H1 (cell line): Measurements from ENCODE around the gene GPHB5.

Experiments used
- ASH2L ChIP-seq: fragments of 200-600, 300-600 bp; sonication (generic); IDR thresholded peaks from one replicate; pipeline ENCODE4 v1.7.1; 2017; ENCODE audit warnings: low read length
- CTCF ChIP-seq, 3 experiments: IDR thresholded peaks; 1 replicate in 2 of 3; 2 replicates in 1 of 3; pipeline versions ENCODE4 v1.5.1 to v1.6.1; 2011; ENCODE audit warnings: low read length in 3 of 3, mild to moderate bottlenecking in 3 of 3, inconsistent platforms in 2 of 3, low read depth in 1 of 3, moderate library complexity in 1 of 3; ENCODE audit not compliant: insufficient read depth in 1 of 3; ENCODE audit errors: control extremely low read depth in 1 of 3
- EZH2 ChIP-seq: fragments of 200-600 bp; sonication (generic); IDR thresholded peaks from 2 replicates; pipeline ENCODE4 v1.7.1; 2012; ENCODE audit warnings: low read depth, mild to moderate bottlenecking, moderate library complexity, low read length, inconsistent platforms; ENCODE audit not compliant: severe bottlenecking
- POLR2A ChIP-seq, 2 experiments: IDR thresholded peaks; 1 replicate in 1 of 2; 2 replicates in 1 of 2; pipeline ENCODE4 v1.6.1; 2011; ENCODE audit warnings: low read depth in 2 of 2, low read length in 2 of 2, mild to moderate bottlenecking in 2 of 2; ENCODE audit errors: control extremely low read depth in 1 of 2
- RAD21 ChIP-seq, 2 experiments: IDR thresholded peaks in 1 of 2; conservative IDR thresholded peaks in 1 of 2; 2 replicates each; pipeline ENCODE4 v1.6.1; 2011; ENCODE audit warnings: low read depth in 2 of 2, low read length in 2 of 2, improper control_type of control experiment in 1 of 2, inconsistent platforms in 1 of 2, mild to moderate bottlenecking in 1 of 2, moderate library complexity in 1 of 2
- SIN3A ChIP-seq, 2 experiments: IDR thresholded peaks in 1 of 2; conservative IDR thresholded peaks in 1 of 2; 2 replicates each; pipeline ENCODE4 v1.6.1; 2011 to 2012; ENCODE audit warnings: low read length in 2 of 2, improper control_type of control experiment in 1 of 2, low read depth in 1 of 2, mild to moderate bottlenecking in 1 of 2
- SP2 ChIP-seq: IDR thresholded peaks from 2 replicates; pipeline ENCODE4 v1.6.1; 2012; ENCODE audit warnings: mild to moderate bottlenecking, low read length, inconsistent platforms

DNA sequence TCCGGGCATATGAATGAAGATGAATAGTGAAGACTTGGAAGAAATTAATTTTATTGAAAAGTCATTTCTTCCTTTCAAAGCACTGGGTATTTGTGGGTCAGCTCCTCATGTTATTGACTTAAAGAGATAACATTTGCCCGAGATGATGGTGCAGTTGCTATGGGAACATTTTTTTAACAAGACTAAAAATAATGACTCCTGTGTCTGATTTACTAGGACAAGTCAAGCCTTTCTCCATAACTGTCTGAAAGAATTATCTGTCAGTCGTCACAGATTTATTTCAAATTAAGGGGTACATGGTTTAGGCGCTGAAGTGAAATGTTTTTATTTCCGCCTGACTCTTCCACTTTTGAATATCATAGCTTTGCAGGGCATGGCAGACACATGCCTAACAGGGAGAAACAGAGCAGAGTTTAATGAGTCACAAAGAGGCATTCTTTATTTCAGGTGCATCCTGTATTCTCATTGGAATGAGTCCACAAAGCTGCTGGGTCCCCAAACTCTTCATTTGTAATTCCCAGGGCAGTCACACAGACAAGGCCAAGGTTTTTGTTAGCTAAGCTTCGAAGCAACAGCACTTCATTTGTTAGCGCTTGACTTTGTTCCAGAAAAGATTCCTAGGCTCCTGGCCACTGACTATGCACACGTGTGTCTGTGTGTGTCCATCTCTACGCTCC, 4.3 kb upstream of the GPHB5 start:
- no peak for TF ChIP-seq SIN3A (conservative IDR thresholded peaks at IDR 0.05 in 1 of 2, IDR thresholded peaks at IDR 0.05 in 1 of 2; ENCODE audit: low read depth in 1 of 2, low read length in 2 of 2)
- no peak for TF ChIP-seq SP2
- no peak for TF ChIP-seq POLR2A (IDR thresholded peaks at IDR 0.05; ENCODE audit: control extremely low read depth in 1 of 2, low read depth in 2 of 2, low read length in 2 of 2)
- no peak for TF ChIP-seq ASH2L
- no peak for TF ChIP-seq EZH2
- TF ChIP-seq CTCF (IDR thresholded peaks at IDR 0.05; ENCODE audit: control extremely low read depth in 1 of 3, insufficient read depth in 1 of 3, low read depth in 1 of 3, low read length in 3 of 3) = no peak
- no peak for TF ChIP-seq RAD21 (IDR thresholded peaks at IDR 0.05 in 1 of 2, conservative IDR thresholded peaks at IDR 0.05 in 1 of 2; ENCODE audit: low read depth in 2 of 2, low read length in 2 of 2)
